Activated T-cell treated with anti-CD3 and anti-CD28 coated beads, Interleukin-2, amount 50 U/mL, for 4 hours (primary cell): Measurements from ENCODE around the gene CACNA1F. TPM values are rescaled to one million over a fixed set of nuclear protein-coding genes. Genes with fewer than 3 reads are reported as not detected.

ENCODE experiments used
- ATAC-seq, 2 donors: fragments of 200-7000 bp; cut with Tn5 transposase; one replicate each; pipeline ENCODE4 v1.10.0; 2021
- DNase-seq: peaks from one replicate; pipeline ENCODE4 v3.0.0-alpha.2; 2020
- H3K27me3 Mint-ChIP-seq: one replicate; pipeline ENCODE4 v1.8.0; 2021; ENCODE audit warnings: low read depth, mixed read lengths
- H3K36me3 Mint-ChIP-seq: one replicate; pipeline ENCODE4 v1.8.0; 2022; ENCODE audit warnings: mixed read lengths; ENCODE audit not compliant: insufficient read depth
- H3K4me1 Mint-ChIP-seq: one replicate; pipeline ENCODE4 v1.8.0; 2021; ENCODE audit warnings: low read depth, mixed read lengths
- H3K4me3 Mint-ChIP-seq: one replicate; pipeline ENCODE4 v1.8.0; 2021; ENCODE audit warnings: mild to moderate bottlenecking, moderate library complexity, mixed read lengths
- H3K9me3 Mint-ChIP-seq: one replicate; pipeline ENCODE4 v1.8.0; 2021; ENCODE audit warnings: mixed read lengths
- total RNA-seq, 3 donors: library from RNA; stranded (reverse); gene quantifications; one replicate each; pipeline ENCODE4 v1.2.1, GENCODE V29; 2021

CACNA1F gene
- total RNA-seq, 3 donors from 2014 or later = 0.13 to 0.19 TPM; not detected in 1

- DNase-seq = no peak
- ATAC-seq = no peak
- H3K9me3 Mint-ChIP-seq = no peaks in the 10 kb centered on the region
- peaks cover 24% of the 10 kb centered on the region for H3K4me1 Mint-ChIP-seq
- H3K36me3 Mint-ChIP-seq = no peaks in the 10 kb centered on the region
- H3K4me3 Mint-ChIP-seq = no peak overlapping the region
- no peaks in the 10 kb centered on the region for H3K27me3 Mint-ChIP-seq
These were observed 44.6 kb downstream of the CACNA1F start for GRCh38 chrX:49188468-49189076.

GRCh38 chrX:49187526-49187925 is 45.6 kb downstream of the CACNA1F start:
- Mint-ChIP-seq H3K9me3 (no peaks in the 10 kb centered on the region), H3K27me3 (no peaks in the 10 kb centered on the region), H3K36me3 (no peaks in the 10 kb centered on the region), H3K4me1 (peaks cover 15% of the 10 kb centered on the region), H3K4me3 (no peak overlapping the region)
- DNase-seq = no peak
- ATAC-seq = no peak

DNA sequence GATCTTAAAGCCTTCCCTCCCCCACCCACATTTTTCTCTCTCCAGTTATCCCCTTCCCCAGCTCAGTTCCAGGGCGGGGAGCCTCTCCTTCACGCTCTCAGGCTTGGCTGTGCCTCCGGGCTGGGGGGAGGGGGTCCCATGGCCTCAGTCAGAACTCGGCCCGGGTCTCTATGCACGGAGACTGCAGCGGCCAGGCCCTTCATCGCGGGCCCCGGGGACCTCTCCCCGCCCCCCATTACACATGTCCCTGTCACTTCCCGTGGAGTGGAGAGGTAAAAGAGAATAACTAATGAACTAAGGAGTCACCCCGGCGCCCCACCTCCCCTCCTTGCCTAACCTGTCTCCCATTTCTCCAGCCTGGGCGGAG is 46.1 kb downstream of the CACNA1F start:
- ATAC-seq = no peak
- H3K4me3 Mint-ChIP-seq = peak overlapping the region; percentile 24
- H3K36me3 Mint-ChIP-seq = peaks cover 3% of the 10 kb centered on the region
- DNase-seq = no peak
- no peaks in the 10 kb centered on the region for H3K9me3 Mint-ChIP-seq
- H3K27me3 Mint-ChIP-seq = no peaks in the 10 kb centered on the region
- peaks cover 13% of the 10 kb centered on the region for H3K4me1 Mint-ChIP-seq

GRCh38 chrX:49186125-49187027 is 46.8 kb downstream of the CACNA1F start, which contains the start of gene PRICKLE3:
PRICKLE3 (minus strand) TSS chrX:49186373; CDS start chrX:49186297, 76 bp downstream.
- H3K4me3 Mint-ChIP-seq = peak within 1 kb of the TSS; percentile 80
- peaks cover 10% of the 10 kb centered on the region for H3K4me1 Mint-ChIP-seq
- peak; percentile 69 for DNase-seq
- peak; percentile 9 to 12 for ATAC-seq
- peaks cover 3% of the 10 kb centered on the region for H3K36me3 Mint-ChIP-seq
- H3K27me3 Mint-ChIP-seq = no peaks in the 10 kb centered on the region
- H3K9me3 Mint-ChIP-seq = no peaks in the 10 kb centered on the region

DNA sequence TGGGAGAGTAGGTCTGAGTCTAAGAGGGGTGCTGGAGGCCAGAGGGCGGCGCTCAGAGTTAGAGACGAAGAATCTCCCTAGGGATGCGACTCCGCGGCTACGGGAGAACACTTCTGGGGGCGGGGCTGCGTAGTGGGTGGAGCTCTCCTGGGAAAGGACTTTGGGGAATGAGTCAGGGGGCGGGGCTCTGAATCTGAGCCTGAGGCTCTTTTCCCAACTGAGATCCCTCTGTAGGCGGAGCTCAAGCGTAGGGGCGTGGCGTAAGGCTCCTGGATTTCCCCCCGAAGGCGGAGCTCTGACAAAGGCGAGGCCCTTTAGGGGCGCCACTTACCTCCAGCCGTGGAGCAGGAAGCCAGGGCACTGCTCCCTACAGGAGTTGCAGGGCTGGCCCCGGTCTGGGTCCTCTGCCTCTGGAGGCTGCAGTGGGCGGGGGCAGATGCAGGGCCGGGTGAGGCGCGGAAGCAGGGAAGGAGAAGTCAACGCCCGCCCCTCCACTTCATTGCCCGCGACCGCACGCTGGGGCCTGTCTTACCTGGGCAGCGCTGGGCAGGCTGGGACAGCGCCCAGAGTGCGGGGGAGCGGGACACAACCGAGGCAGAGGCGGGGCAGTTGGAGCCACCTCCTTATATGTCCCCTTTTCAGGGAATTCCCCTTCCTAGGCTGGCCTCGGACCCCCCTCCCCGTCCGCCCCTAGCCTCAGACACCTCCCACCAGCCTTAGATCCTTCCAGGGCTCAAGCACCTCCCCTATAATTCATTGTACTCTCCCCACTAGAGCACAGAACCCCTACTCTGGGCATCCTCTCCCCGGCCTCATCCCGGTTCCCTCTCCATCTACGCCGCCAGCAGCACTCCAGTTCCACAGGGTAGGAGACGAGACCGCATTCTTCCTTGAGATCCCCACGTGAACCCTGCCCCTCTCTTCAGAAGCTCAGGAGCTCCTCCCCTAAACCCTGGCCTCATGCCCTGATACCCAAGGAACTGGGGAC is 48.6 kb downstream of the CACNA1F start:
- peak; percentile 41 to 57 for ATAC-seq
- Mint-ChIP-seq H3K4me1 (peaks cover 6% of the 10 kb centered on the region), H3K27me3 (no peaks in the 10 kb centered on the region), H3K9me3 (no peaks in the 10 kb centered on the region), H3K36me3 (peaks cover 13% of the 10 kb centered on the region), H3K4me3 (peak overlapping the region; percentile 80)
- DNase-seq = no peak

DNA sequence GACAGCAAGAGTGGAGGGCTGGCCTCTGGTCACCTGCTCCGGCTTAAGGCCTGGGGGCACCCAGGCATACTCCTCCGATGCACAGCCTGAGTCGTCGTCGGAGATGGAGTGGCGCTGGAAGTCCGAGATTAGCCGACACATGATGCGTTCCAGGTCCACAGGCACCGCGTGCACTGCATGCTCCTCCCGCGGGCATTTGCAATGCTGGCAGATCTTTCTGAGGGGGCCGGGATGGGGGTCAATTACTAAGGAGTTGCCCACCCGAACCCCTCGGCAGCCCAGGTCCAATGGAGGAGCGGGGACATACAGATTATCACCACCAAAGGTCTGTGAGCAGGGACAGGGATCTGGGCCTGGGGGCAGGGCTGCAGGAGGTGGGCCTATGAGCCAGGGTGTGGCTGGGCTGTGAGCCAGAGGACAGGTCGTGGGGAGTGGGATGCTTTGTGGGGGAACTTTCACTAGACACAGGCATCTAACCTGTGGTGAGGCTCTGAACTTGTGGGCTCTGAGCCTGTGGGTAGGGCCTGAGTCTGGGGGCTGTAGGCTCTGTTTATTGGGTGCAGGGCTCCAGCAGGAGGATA is 49.3 kb downstream of the CACNA1F start:
- no peak overlapping the region for H3K4me3 Mint-ChIP-seq
- DNase-seq (no peak), ATAC-seq (no peak)
- H3K4me1 Mint-ChIP-seq = peaks cover 6% of the 10 kb centered on the region
- no peaks in the 10 kb centered on the region for H3K9me3 Mint-ChIP-seq
- H3K27me3 Mint-ChIP-seq = no peaks in the 10 kb centered on the region
- H3K36me3 Mint-ChIP-seq = peaks cover 18% of the 10 kb centered on the region

- DNase-seq (no peak), ATAC-seq (no peak)
- Mint-ChIP-seq H3K9me3 (no peaks in the 10 kb centered on the region), H3K4me3 (no peak overlapping the region), H3K4me1 (peaks cover 9% of the 10 kb centered on the region), H3K27me3 (no peaks in the 10 kb centered on the region), H3K36me3 (peaks cover 22% of the 10 kb centered on the region)
These were observed 53.8 kb downstream of the CACNA1F start for GRCh38 chrX:49179358-49179757.

GRCh38 chrX:49178537-49178936 is 54.6 kb downstream of the CACNA1F start:
- no peaks in the 10 kb centered on the region for H3K9me3 Mint-ChIP-seq
- H3K27me3 Mint-ChIP-seq = no peaks in the 10 kb centered on the region
- no peak for ATAC-seq
- peaks cover 11% of the 10 kb centered on the region for H3K4me1 Mint-ChIP-seq
- H3K36me3 Mint-ChIP-seq = peaks cover 25% of the 10 kb centered on the region
- DNase-seq = no peak
- no peak overlapping the region for H3K4me3 Mint-ChIP-seq

- H3K9me3 Mint-ChIP-seq = no peaks in the 10 kb centered on the region
- H3K4me1 Mint-ChIP-seq = peaks cover 16% of the 10 kb centered on the region
- DNase-seq = no peak
- no peak overlapping the region for H3K4me3 Mint-ChIP-seq
- H3K27me3 Mint-ChIP-seq = no peaks in the 10 kb centered on the region
- no peak for ATAC-seq
- peaks cover 25% of the 10 kb centered on the region for H3K36me3 Mint-ChIP-seq
These were observed 55.2 kb downstream of the CACNA1F start for GRCh38 chrX:49177873-49178480.

DNA sequence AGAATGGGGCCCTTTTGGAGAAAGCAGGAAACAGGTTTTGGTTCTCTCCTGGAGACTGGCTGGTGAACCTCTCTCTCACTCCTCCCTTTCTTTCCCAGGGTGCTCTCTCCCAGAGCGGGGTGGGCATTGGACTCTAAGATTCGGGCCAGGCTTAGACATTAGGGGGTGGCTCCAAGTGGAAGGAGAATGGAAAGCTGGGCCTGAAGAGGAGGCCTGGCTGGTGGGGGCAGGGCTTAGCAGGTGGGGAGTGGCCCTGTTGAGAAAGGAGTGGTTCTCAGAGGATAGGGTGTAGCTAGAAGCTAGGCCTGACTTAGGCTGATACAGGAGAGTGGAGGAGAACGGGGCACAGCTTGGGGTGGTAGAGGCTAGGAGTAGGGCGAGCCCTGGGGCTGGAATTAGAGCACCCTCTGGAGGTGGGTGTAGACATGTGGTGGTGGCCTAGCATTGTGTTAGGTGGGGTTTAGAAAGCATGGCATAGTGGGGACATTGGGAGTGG is 55.8 kb downstream of the CACNA1F start:
- H3K27me3 Mint-ChIP-seq = no peaks in the 10 kb centered on the region
- peaks cover 19% of the 10 kb centered on the region for H3K4me1 Mint-ChIP-seq
- no peak for DNase-seq
- H3K9me3 Mint-ChIP-seq = no peaks in the 10 kb centered on the region
- peaks cover 25% of the 10 kb centered on the region for H3K36me3 Mint-ChIP-seq
- no peak overlapping the region for H3K4me3 Mint-ChIP-seq
- peak; percentile 35 to 43 for ATAC-seq

- ATAC-seq = no peak
- Mint-ChIP-seq H3K4me3 (no peak overlapping the region), H3K27me3 (no peaks in the 10 kb centered on the region), H3K9me3 (no peaks in the 10 kb centered on the region), H3K4me1 (peaks cover 19% of the 10 kb centered on the region), H3K36me3 (peaks cover 22% of the 10 kb centered on the region)
- DNase-seq = no peak
These were observed 56.5 kb downstream of the CACNA1F start for GRCh38 chrX:49176421-49177326.

DNA sequence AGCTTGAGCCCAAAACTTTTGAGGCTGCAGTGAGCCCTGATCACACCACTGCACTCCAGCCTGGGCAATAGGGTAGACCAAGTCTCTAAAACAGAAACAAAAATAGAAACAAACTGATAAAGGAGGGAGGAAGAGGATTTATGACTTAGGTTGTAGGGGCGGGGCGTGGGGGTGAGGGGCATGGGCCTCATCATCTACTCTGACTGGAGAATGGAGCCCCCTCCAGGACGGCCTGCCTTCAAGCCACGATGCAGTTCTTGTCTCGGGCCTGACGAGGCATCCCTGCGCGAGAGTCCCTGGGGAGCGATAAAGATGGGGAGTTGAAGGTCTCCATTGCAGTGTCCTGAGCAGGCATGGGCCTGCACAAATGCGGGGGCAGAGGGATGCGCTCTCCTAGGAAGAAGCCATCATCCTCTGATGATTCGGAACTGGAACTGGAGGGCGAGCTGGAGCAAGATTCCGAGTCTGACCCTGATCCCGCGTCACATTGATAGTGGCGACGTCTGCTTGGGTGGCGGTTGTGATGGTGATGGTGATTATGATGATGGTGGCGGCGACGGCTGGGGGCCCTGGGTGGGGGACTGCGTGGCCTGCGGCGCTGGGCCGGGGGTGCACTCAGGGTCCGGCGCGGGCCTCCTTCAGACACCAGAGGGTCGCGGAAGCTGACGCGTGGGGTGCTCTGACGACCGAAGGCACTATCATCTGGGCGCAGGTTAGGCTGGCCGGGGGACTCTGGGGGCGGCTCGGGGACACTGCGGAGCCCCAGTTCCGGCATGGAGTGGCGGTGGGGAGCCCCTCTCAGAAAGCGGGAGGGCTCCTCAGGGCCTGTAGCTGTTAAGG is 57.5 kb downstream of the CACNA1F start:
- DNase-seq (no peak), ATAC-seq (no peak)
- Mint-ChIP-seq H3K4me1 (peaks cover 19% of the 10 kb centered on the region), H3K4me3 (no peak overlapping the region), H3K27me3 (no peaks in the 10 kb centered on the region), H3K36me3 (peaks cover 19% of the 10 kb centered on the region), H3K9me3 (no peaks in the 10 kb centered on the region)
